ENCODE results near the gene CALML5.

The CALML5 gene

DNA sequence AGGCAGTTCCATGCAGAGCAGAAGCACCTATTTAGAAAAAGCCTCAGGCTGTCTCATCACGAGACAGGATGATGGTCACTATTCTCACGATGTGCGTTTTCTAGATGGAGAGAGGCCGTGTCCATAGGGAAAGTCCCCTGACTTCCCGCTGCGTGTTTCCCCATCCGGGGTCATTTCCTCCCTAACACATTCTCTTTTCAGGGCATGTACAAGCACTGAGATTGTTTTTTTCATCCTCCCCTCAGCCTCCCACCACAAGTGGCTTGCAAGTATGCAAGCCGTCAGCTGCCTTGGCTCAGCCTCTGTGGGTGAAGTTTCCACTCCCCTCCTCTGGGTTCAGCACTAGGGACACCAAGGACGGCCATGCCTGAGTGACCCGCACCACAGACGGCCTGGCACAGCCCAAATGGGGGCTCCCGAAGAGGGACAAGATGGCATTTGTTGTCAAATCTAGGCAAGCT, 2.7 kb upstream of the CALML5 start:
- Histone ChIP-seq H3K36me3 (no peaks in the 10 kb centered on the region), H3K27ac (no peak overlapping the region), H3K27me3 (no peaks in the 10 kb centered on the region), H3K4me3 (no peak overlapping the region), H3K9me3 (no peaks in the 10 kb centered on the region), H3K4me1 (peaks cover 0 to 30% (median 0%) of the 10 kb centered on the region in 4 donors)
- TF ChIP-seq, protein P1, sequence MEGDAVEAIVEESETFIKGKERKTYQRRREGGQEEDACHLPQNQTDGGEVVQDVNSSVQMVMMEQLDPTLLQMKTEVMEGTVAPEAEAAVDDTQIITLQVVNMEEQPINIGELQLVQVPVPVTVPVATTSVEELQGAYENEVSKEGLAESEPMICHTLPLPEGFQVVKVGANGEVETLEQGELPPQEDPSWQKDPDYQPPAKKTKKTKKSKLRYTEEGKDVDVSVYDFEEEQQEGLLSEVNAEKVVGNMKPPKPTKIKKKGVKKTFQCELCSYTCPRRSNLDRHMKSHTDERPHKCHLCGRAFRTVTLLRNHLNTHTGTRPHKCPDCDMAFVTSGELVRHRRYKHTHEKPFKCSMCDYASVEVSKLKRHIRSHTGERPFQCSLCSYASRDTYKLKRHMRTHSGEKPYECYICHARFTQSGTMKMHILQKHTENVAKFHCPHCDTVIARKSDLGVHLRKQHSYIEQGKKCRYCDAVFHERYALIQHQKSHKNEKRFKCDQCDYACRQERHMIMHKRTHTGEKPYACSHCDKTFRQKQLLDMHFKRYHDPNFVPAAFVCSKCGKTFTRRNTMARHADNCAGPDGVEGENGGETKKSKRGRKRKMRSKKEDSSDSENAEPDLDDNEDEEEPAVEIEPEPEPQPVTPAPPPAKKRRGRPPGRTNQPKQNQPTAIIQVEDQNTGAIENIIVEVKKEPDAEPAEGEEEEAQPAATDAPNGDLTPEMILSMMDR (IDR thresholded peaks at IDR 0.05) = no peak
- DNase-seq = peak in 1 of 2 donors; percentile 61
- intact Hi-C loops (cut with DNase I; ENCODE audit: low total_unique reads) = no loop called here

DNA sequence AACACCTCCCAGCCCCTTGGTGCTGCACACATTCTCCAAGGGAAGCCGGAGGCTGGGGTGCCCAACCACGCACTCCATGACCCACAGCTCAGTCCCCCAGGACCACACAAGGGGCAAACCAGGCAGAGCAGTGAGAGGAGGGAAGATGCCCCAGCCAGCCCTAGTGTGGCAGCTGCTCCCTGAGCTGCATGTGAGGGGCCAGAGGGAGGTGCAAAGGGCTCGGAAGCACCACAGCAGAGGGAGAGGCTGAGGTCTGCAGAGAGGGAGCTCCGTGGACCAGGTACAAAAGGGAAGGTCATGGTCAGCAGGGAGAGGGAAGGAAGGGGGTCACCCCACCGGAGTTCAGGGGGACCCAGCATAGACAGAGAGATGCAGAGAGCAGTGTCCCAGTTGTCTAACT, 1.5 kb upstream of the CALML5 start:
- no peak overlapping the region for H3K4me3 ChIP-seq
- H3K36me3 ChIP-seq = no peaks in the 10 kb centered on the region
- DNase-seq = peak; percentile 9 to 47
- TF ChIP-seq, protein P1 (IDR thresholded peaks at IDR 0.05) = no peak
- H3K27me3 ChIP-seq = no peaks in the 10 kb centered on the region
- peaks cover 0 to 25% (median 0%) of the 10 kb centered on the region in 4 donors for H3K4me1 ChIP-seq
- intact Hi-C loops (cut with DNase I; ENCODE audit: low total_unique reads) = no loop called here
- no peaks in the 10 kb centered on the region for H3K9me3 ChIP-seq
- no peak overlapping the region for H3K27ac ChIP-seq

DNA sequence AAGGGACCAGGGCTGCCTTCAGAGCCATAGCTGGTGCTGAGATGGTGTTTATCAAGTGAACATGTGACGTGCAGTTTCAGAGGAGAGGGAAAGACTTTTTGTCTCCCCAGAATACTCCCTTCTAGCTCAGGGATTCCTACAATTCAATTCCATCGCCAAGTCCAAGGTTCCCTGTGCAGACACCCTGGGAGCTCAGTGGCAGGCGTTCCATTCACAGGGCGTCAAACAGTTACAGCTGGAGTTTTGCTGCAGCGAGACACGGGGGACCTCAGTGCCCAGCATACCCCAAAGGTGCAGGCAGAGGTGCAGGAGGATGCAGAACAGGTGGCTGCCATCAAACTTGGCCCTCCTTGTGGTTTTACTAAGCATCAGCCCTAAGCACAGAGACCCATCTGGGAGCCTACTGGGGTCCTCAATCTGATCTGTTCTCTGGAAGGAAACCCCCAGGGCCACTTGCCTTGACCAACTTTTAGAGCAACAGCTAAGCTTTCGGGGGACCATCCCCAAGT, 846 bp upstream of the CALML5 start:
- TF ChIP-seq, protein P1 (IDR thresholded peaks at IDR 0.05) = no peak
- intact Hi-C loops (cut with DNase I; ENCODE audit: low total_unique reads) = no loop called here
- H3K36me3 ChIP-seq = no peaks in the 10 kb centered on the region
- no peaks in the 10 kb centered on the region for H3K27me3 ChIP-seq
- DNase-seq = peak in 1 of 2 donors; percentile 20
- no peak overlapping the region for H3K4me3 ChIP-seq
- no peaks in the 10 kb centered on the region for H3K9me3 ChIP-seq
- no peak overlapping the region for H3K27ac ChIP-seq
- peaks cover 0 to 25% (median 0%) of the 10 kb centered on the region in 4 donors for H3K4me1 ChIP-seq

DNA sequence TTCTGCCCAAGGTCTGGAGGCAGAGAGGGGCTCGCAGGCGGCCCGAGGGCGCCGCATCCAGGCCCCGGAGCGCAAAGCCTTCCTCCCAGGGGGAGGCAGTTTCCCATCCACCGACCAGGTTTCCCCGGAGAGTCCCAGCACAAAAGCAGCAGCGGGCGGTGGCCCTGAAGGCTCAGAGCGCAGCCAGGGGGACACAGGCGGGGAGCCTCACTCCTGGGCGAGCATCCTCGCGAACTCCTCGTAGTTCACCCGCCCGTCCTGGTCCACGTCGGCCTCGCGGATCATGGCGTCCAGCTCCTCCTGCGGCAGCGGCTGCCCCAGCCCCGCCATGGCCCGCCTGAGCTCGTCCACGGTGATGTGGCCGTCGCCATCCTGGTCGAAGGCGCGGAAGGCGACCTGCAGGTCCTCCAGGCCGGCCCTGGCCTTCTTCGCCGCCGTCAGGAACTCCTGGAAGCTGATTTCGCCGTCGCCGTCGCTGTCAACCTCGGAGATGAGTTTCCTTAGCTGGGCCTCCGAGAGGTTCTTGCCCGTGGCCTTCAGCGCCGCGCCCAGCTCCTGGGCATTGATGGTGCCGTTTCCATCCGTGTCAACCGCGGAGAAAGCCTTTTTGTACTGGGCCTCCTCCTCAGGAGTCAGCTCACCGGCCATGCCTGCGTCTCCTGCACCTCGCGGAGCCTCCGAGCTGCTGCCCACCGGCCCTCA, 428 bp downstream of the CALML5 start:
- no peaks in the 10 kb centered on the region for H3K27me3 ChIP-seq
- H3K27ac ChIP-seq = no peak overlapping the region
- peak in 1 of 2 donors; percentile 54 for DNase-seq
- no peaks in the 10 kb centered on the region for H3K9me3 ChIP-seq
- TF ChIP-seq, protein P1 (IDR thresholded peaks at IDR 0.05) = no peak
- peaks cover 0 to 21% (median 0%) of the 10 kb centered on the region in 4 donors for H3K4me1 ChIP-seq
- intact Hi-C loops (cut with DNase I; ENCODE audit: low total_unique reads) = no loop called here
- H3K4me3 ChIP-seq = no peak overlapping the region
- no peaks in the 10 kb centered on the region for H3K36me3 ChIP-seq

DNA sequence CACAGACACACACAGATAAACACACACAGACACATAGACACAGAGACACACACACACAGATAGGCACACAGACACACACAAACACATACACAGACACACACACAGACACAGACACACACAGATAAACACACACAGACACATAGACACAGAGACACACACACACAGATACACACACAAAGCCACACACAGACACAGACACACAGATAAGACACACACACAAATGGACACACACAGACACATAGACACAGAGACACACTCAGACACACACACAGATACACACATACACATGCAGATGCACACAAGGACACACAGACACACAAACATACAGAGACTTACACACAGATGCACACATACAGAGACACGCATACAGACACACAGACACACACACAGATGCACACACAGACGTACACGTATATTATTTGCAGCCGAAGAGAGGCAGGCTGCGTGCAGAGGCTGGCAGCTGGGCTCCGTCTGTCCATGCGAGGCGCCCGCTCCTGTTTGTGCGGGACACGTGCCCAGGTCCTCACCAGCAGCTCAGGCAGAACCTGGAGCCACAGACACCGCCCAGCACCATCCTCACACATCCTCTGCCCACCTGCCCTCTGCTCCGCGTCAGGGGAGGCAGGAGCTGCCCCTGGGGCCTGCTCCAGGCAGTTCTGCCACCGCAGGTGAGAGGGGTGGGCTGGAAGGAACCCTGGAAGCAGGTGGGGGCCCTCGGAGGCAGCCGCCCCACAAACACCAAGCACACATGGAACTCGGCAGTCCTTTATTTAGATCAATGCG, 1.2 kb downstream of the CALML5 start:
- Histone ChIP-seq H3K9me3 (no peaks in the 10 kb centered on the region), H3K4me3 (no peak overlapping the region), H3K27ac (no peak overlapping the region), H3K4me1 (peaks cover 0 to 21% (median 0%) of the 10 kb centered on the region in 4 donors), H3K36me3 (no peaks in the 10 kb centered on the region), H3K27me3 (no peaks in the 10 kb centered on the region)
- DNase-seq = peak in 1 of 2 donors; percentile 40
- intact Hi-C loops (cut with DNase I; ENCODE audit: low total_unique reads) = no loop called here
- TF ChIP-seq, protein P1 (IDR thresholded peaks at IDR 0.05) = no peak
